Adipocyte (in vitro differentiated cells): ENCODE results near the gene KRT26.
"Not testable (repeated sequence)": the region's sequence is repeated elsewhere in the genome, so short reads cannot be mapped to it uniquely, and the experiment has no call there.

ENCODE experiments used
- DNase-seq: peaks from one replicate; pipeline ENCODE4 v3.0.0-alpha.2; 2015; ENCODE audit warnings: low read depth
- H3K27me3 ChIP-seq: replicated peaks from 2 replicates; pipeline ENCODE4 v1.7.0; 2013; ENCODE audit warnings: mild to moderate bottlenecking, low read length, moderate library complexity; ENCODE audit not compliant: control insufficient read depth, insufficient read depth
- H3K36me3 ChIP-seq: 2 replicates; pipeline ENCODE4 v1.7.0; 2013; ENCODE audit warnings: low read length, mild to moderate bottlenecking, moderate library complexity; ENCODE audit not compliant: control insufficient read depth, insufficient read depth, severe bottlenecking
- H3K4me1 ChIP-seq: 2 replicates; pipeline ENCODE4 v1.7.0; 2013; ENCODE audit warnings: mild to moderate bottlenecking, low read length, moderate library complexity; ENCODE audit not compliant: control insufficient read depth, insufficient read depth
- H3K4me3 ChIP-seq: 2 replicates; pipeline ENCODE4 v1.7.0; 2013; ENCODE audit warnings: mild to moderate bottlenecking, low read length, moderate library complexity
- H3K9ac ChIP-seq: 2 replicates; pipeline ENCODE4 v1.7.0; 2013; ENCODE audit warnings: mild to moderate bottlenecking, low read length, moderate library complexity
- H3K9me3 ChIP-seq: 2 replicates; pipeline ENCODE4 v1.7.0; 2013; ENCODE audit warnings: mild to moderate bottlenecking, low read length, moderate library complexity; ENCODE audit not compliant: control insufficient read depth

The KRT26 gene

DNA sequence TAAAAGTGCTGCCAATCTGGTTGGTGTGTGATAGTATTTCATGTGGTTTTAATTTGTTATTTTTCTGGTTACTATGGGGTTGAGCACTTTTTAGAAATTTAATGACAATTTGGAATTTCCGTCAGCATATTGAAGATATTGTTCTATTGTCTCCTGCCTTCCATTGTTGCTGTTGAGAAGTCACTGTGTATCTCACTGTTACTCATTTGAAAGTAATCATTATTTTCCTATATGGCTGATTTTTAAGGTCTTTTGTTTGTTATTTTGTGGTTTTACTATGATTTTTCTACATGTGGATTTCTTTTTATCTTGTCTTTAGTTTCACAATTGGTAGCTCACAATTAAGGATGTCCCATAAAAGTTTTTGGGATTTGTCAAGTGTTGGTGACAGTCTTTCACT, 8.2 kb downstream of the KRT26 start:
- H3K36me3 ChIP-seq: no peaks in the 10 kb centered on the region
- peaks cover 67% of the 10 kb centered on the region for H3K9me3 ChIP-seq
- H3K4me1 ChIP-seq: no peaks in the 10 kb centered on the region
- no peak overlapping the region for H3K9ac ChIP-seq
- H3K27me3 ChIP-seq: no peaks in the 10 kb centered on the region
- no peak for DNase-seq
- H3K4me3 ChIP-seq: no peak overlapping the region

DNA sequence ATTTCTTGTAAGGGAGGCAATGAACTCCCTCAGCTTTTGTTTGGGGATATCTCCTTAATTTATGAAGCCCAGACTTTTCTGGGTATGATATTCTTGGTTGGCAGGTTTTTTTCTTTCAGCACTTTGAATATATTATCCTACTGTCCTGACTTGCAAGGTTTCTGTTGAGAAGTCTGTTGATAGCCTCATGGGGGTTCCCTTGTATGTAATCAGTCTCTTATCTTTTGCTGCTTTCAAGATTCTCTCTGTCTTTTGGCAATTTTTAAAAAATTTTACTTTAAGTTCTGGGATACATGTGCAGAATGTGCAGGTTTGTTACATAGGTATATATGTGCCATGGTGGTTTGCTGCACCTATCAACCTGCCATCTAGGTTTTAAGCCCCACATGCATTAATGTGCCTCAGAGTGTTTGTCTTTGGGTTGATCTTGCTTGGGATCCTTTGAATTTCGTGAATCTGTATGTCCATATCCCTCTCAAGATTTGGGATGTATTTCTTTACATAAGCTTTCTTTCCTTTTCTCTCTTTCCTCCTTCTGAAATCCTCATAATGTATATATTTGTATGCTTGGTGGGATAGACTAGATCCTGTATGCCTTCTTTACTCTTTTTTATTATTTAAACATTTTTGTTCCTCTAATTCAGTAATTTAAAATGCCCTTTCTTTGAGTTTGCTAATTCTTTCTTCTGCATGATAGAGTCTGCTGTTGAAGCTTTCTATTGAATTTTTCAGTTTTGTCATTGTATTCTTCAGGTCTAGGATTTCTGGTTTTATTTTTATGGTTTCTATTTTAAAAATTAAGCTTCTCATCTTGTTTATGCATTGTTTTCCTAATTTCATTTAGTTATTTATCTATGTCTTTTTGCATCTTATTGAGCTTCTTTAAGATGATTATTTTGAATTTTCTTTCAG, 11.6 kb downstream of the KRT26 start:
- H3K9ac ChIP-seq: no peak overlapping the region
- H3K36me3 ChIP-seq: no peaks in the 10 kb centered on the region
- DNase-seq: no peak
- H3K9me3 ChIP-seq: peaks cover 75% of the 10 kb centered on the region
- H3K27me3 ChIP-seq: no peaks in the 10 kb centered on the region
- no peaks in the 10 kb centered on the region for H3K4me1 ChIP-seq
- H3K4me3 ChIP-seq: no peak overlapping the region

DNA sequence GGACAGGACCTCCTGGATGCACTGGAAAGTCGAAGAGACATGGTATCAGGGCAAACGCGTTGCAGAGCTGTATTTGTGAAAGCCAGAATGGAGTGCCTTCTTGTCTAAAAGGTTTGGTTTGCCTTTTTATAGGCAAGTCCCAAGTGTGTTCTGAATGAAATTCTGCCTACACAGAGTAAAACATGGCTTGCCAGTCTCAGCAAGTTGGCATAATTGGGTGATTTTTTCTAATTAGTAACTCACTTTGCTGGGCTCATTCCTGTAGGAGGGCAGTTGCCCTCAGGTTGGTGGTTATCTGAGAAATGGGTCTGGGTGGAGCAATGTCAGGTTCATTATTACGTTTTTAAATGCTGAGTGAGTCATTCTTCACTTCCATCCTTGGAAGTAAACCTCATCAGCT, 16.8 kb downstream of the KRT26 start, which contains the start of gene KRT25:
Gene KRT25 (minus strand): TSS at position 101 of the 400 bp plus-strand sequence. CDS start 60 bp downstream, at position 41.
- no peak within 1 kb of the TSS for H3K9ac ChIP-seq
- H3K9me3 ChIP-seq: peaks cover 25% of the 10 kb centered on the region
- peaks cover 16% of the 10 kb centered on the region for H3K27me3 ChIP-seq
- H3K4me3 ChIP-seq: no peak within 1 kb of the TSS
- no peak for DNase-seq
- H3K36me3 ChIP-seq: no peaks in the 10 kb centered on the region
- no peaks in the 10 kb centered on the region for H3K4me1 ChIP-seq

DNA sequence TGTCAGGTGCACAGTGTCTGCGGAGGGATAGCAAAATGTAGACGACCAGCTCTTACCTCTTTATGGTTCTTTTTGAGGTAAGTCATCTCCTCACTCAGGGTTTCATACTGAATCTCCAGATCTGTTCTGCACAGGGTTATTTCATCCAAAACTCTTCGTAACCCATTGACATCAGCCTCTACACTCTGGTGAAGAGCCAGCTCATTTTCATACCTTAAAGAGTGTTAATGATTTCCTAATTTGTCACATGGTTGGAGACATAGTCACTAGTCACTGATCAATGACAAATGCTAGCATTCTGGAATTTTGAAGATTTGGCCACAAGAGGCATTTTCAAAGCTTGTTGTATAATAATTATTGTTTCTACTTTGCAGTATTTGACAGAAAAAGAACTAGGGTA, 18.2 kb downstream of the KRT26 start:
- Histone ChIP-seq H3K9me3 (peaks cover 12% of the 10 kb centered on the region), H3K27me3 (peaks cover 18% of the 10 kb centered on the region), H3K4me1 (no peaks in the 10 kb centered on the region), H3K4me3 (no peak overlapping the region), H3K9ac (no peak overlapping the region), H3K36me3 (no peaks in the 10 kb centered on the region)
- DNase-seq: no peak

DNA sequence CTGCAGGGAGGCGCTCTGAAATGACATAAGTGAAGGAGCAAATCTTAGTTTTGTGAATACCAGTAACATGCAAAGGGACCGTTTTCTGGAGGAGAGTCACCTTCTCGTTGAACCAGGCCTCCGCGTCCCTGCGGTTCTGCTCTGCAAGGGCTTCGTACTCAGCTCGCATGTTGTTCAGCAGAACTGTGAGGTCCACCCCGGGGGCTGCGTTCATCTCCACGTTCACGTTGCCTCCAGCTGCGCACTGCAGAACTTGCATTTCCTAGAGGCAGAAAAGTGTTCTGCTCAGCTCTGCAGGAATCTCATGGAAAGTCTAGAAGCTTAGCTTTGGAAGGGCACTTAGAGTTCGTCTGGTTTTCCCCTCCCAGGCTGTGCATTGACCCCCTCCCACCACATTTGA, 20.9 kb downstream of the KRT26 start:
- H3K9ac ChIP-seq: no peak overlapping the region
- no peaks in the 10 kb centered on the region for H3K4me1 ChIP-seq
- H3K36me3 ChIP-seq: no peaks in the 10 kb centered on the region
- no peak for DNase-seq
- H3K27me3 ChIP-seq: peaks cover 18% of the 10 kb centered on the region
- H3K4me3 ChIP-seq: no peak overlapping the region
- H3K9me3 ChIP-seq: peaks cover 2% of the 10 kb centered on the region

DNA sequence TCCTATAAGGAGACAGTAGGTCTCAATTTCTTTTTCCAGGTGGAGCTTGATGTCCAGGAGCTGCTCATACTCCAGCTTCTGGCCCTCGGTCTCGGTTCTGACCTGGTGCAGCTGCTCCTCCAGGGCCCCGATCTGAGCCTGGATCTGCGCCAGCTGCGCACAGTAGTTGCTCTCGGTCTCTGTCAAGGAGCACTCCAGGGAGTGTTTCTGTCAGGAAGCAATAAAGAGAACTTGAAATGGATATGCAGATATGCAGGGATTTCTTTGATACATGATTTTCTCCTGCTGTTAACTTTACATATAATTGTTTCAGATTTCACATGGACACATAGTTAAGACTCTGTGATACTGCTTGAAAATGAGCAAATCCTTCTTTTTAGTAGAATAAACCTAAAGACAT, 21.6 kb downstream of the KRT26 start:
- DNase-seq: no peak
- no peaks in the 10 kb centered on the region for H3K36me3 ChIP-seq
- H3K4me3 ChIP-seq: no peak overlapping the region
- peaks cover 18% of the 10 kb centered on the region for H3K27me3 ChIP-seq
- peaks cover 2% of the 10 kb centered on the region for H3K9me3 ChIP-seq
- no peak overlapping the region for H3K9ac ChIP-seq
- no peaks in the 10 kb centered on the region for H3K4me1 ChIP-seq

DNA sequence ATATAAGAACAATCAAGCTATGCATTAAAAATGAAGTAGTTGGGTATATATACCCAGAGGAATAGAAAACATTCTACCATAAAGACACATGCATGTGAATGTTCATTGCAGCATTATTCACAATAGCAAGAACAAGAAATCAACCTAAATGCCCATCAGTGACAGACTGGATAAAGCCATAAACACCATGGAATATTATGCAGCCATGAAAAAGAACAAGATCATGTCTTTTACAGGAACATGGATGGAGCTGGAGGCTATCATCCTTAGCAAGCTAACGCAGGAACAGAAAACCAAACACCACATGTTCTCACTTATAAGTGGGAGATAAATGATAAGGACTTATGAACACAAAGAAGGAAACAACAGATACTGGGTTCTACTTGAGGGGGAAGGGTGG, 23.3 kb downstream of the KRT26 start:
- not testable (repeated sequence) for H3K4me1 ChIP-seq, H3K36me3 ChIP-seq, H3K9ac ChIP-seq, DNase-seq, H3K9me3 ChIP-seq, H3K4me3 ChIP-seq
- H3K27me3 ChIP-seq: peaks cover 18% of the 10 kb centered on the region

DNA sequence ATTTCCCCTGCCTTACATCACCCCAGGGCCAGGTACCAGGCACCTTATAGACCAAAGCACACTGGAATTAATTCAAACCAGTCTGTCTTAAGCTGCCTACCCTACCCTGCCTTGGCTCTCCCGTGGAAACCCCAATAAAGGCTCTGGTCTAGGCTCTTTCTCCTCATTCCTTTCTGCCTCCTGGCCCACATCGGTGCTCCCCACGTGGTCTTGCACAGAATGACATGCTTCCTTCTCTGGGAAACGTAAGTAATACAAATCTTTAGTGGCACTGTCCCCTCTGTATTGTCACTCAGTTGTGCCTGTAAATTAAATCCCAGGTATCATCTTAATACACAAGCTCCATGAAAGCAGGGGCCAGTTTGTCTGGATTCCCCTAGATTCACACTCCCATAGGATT, 33.4 kb downstream of the KRT26 start:
- H3K27me3 ChIP-seq: peaks cover 14% of the 10 kb centered on the region
- no peaks in the 10 kb centered on the region for H3K4me1 ChIP-seq

DNA sequence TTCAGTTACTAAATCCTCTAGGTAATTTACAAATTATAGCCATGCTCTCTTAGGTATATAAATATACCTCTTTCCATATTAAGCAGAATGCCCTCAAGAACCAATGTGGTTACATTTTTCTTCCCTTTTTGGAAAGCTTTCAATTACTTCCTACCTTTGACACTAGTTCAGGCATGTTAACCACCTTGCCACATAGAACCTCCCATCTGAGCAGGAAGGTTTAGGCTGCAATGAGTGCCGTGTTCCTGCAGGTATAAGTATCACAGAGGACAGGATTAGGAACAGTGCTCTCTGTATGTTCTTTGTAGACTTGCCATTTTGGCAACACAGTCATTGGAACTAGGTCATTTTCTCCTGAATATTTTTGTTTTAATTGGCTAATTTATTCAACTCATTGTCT, 37.0 kb downstream of the KRT26 start:
- H3K4me3 ChIP-seq: no peak overlapping the region
- H3K36me3 ChIP-seq: no peaks in the 10 kb centered on the region
- H3K9ac ChIP-seq: no peak overlapping the region
- peaks cover 4% of the 10 kb centered on the region for H3K9me3 ChIP-seq
- H3K4me1 ChIP-seq: no peaks in the 10 kb centered on the region
- H3K27me3 ChIP-seq: peaks cover 8% of the 10 kb centered on the region
- no peak for DNase-seq

More for the DNA sequence above, 33.4 kb downstream of the KRT26 start:
- H3K4me3 ChIP-seq: no peak overlapping the region
- no peaks in the 10 kb centered on the region for H3K36me3 ChIP-seq
- DNase-seq: no peak
- no peak overlapping the region for H3K9ac ChIP-seq
- peaks cover 23% of the 10 kb centered on the region for H3K9me3 ChIP-seq

DNA sequence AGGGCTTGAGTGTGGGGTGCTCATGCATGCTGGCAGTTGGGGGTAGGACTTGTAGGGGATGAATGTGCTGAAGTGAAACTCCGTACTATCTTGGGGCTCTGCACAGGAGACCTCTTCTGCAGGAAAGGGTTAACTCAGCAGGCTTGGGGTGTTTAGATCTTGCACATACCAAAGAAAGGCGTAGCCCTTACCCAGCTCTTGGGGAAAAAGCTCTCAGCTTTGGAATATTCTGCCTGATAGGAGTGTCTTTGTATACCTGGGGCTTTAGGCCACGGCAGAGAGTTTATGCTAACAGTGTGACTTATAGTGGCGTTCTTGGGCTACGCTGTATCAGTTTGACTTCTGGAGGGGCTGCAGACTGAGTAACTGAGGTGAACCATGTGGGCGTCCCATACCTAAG, 38.0 kb downstream of the KRT26 start:
- Histone ChIP-seq H3K4me3 (no peak overlapping the region), H3K4me1 (no peaks in the 10 kb centered on the region)
- no peak for DNase-seq

DNA sequence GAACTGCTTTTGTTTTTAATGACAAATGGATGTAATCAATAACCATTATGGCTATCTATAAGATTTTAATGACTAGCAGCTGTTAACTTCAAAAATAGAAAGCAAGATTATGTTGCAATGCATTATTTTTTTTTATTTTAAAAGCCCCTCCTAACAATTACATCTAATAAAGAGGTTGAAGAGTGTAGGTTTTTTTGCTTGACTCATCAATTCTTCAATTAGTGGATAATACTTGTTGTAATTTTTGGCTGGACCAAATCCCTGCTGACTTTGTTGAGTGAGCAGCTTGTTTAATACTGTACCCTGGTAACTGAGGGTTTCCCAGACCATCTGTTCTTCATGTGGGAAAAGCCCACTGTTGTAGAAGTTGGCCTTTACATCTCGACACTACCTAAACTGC, 41.0 kb downstream of the KRT26 start:
- no peaks in the 10 kb centered on the region for H3K27me3 ChIP-seq
- no peak overlapping the region for H3K9ac ChIP-seq
- no peak overlapping the region for H3K4me3 ChIP-seq

More for the DNA sequence above, 38.0 kb downstream of the KRT26 start:
- no peaks in the 10 kb centered on the region for H3K36me3 ChIP-seq
- H3K27me3 ChIP-seq: peaks cover 4% of the 10 kb centered on the region
- H3K9ac ChIP-seq: no peak overlapping the region
- peaks cover 4% of the 10 kb centered on the region for H3K9me3 ChIP-seq

More for the DNA sequence above, 41.0 kb downstream of the KRT26 start:
- Histone ChIP-seq H3K9me3 (peaks cover 4% of the 10 kb centered on the region), H3K4me1 (peaks cover 14% of the 10 kb centered on the region), H3K36me3 (no peaks in the 10 kb centered on the region)
- no peak for DNase-seq
